ENCODE measurements around the gene PTPRO. TPM values are rescaled to one million over a fixed set of nuclear protein-coding genes. Genes with fewer than 3 reads are reported as not detected.
A peak's percentile ranks its signal among the peaks of the same experiment; 100 is the strongest.

PTPRO gene
- total RNA-seq, 1 experiment from 2014 or later: 14.3 TPM

GRCh38 chr12:15525441-15525840, 203.1 kb downstream of the PTPRO start:
- DNase-seq (ENCODE audit: low spot score): no peak

- peak; percentile 66 for DNase-seq (ENCODE audit: low spot score)
Observed at GRCh38 chr12:15526033-15526432, 203.7 kb downstream of the PTPRO start.

GRCh38 chr12:15527201-15528080, 205.1 kb downstream of the PTPRO start:
- no peak for DNase-seq (ENCODE audit: low spot score)

- no peak for DNase-seq (ENCODE audit: low spot score)
Observed at GRCh38 chr12:15528666-15529065, 206.4 kb downstream of the PTPRO start.

- DNase-seq (ENCODE audit: low spot score): no peak
Observed at GRCh38 chr12:15530361-15530760, 208.1 kb downstream of the PTPRO start.

- peak; percentile 92 for DNase-seq (ENCODE audit: low spot score)
Observed at GRCh38 chr12:15532364-15532977, 210.2 kb downstream of the PTPRO start.

GRCh38 chr12:15534322-15534721, 212.0 kb downstream of the PTPRO start:
- no peak for DNase-seq (ENCODE audit: low spot score)

GRCh38 chr12:15534874-15535273, 212.6 kb downstream of the PTPRO start:
- no peak for DNase-seq (ENCODE audit: low spot score)

- DNase-seq (ENCODE audit: low spot score): no peak
Observed at GRCh38 chr12:15535352-15535781, 213.1 kb downstream of the PTPRO start.

GRCh38 chr12:15536446-15536845, 214.1 kb downstream of the PTPRO start:
- DNase-seq (ENCODE audit: low spot score): peak; percentile 60

GRCh38 chr12:15538881-15539280, 216.6 kb downstream of the PTPRO start:
- DNase-seq (ENCODE audit: low spot score): no peak

GRCh38 chr12:15540005-15540404, 217.7 kb downstream of the PTPRO start:
- peak; percentile 66 for DNase-seq (ENCODE audit: low spot score)

- no peak for DNase-seq (ENCODE audit: low spot score)
Observed at GRCh38 chr12:15540469-15540872, 218.2 kb downstream of the PTPRO start.

GRCh38 chr12:15541996-15542631, 219.8 kb downstream of the PTPRO start:
- DNase-seq (ENCODE audit: low spot score): peak; percentile 65

- DNase-seq (ENCODE audit: low spot score): no peak
Observed at GRCh38 chr12:15543347-15543746, 221.0 kb downstream of the PTPRO start.

GRCh38 chr12:15544589-15544988, 222.3 kb downstream of the PTPRO start:
- peak; percentile 38 for DNase-seq (ENCODE audit: low spot score)

GRCh38 chr12:15545334-15545733, 223.0 kb downstream of the PTPRO start:
- DNase-seq (ENCODE audit: low spot score): no peak

GRCh38 chr12:15546102-15546701, 223.9 kb downstream of the PTPRO start:
- peak; percentile 75 for DNase-seq (ENCODE audit: low spot score)

GRCh38 chr12:15547063-15547462, 224.8 kb downstream of the PTPRO start:
- DNase-seq (ENCODE audit: low spot score): peak; percentile 26

GRCh38 chr12:15547691-15548090, 225.4 kb downstream of the PTPRO start:
- no peak for DNase-seq (ENCODE audit: low spot score)

- DNase-seq (ENCODE audit: low spot score): no peak
Observed at GRCh38 chr12:15550793-15551192, 228.5 kb downstream of the PTPRO start.

GRCh38 chr12:15555446-15555845, 233.1 kb downstream of the PTPRO start:
- no peak for DNase-seq (ENCODE audit: low spot score)

Measured in HT-29 (cell line).